ENCODE results near the gene ANO10.

Gene ANO10

GRCh38 chr3:43537225-43537624 is 84.6 kb downstream of the ANO10 start:
- Histone ChIP-seq H3K36me3 (ENCODE audit: control insufficient read depth, insufficient read depth, low read length) (peaks cover 3% of the 10 kb centered on the region), H3K9me3 (ENCODE audit: control insufficient read depth, low read length) (no peaks in the 10 kb centered on the region), H3K27ac (ENCODE audit: low read depth, low read length, severe bottlenecking) (no peak overlapping the region), H3K4me1 (ENCODE audit: control insufficient read depth, insufficient read depth, low read length, poor library complexity, severe bottlenecking) (no peaks in the 10 kb centered on the region), H3K4me3 (ENCODE audit: extremely low read depth, insufficient read depth, low read length, poor library complexity, severe bottlenecking) (no peak overlapping the region)

GRCh38 chr3:43534675-43535074 is 87.1 kb downstream of the ANO10 start:
- no peaks in the 10 kb centered on the region for H3K4me1 ChIP-seq (ENCODE audit: control insufficient read depth, insufficient read depth, low read length, poor library complexity, severe bottlenecking)
- H3K4me3 ChIP-seq (ENCODE audit: extremely low read depth, insufficient read depth, low read length, poor library complexity, severe bottlenecking): no peak overlapping the region
- peaks cover 3% of the 10 kb centered on the region for H3K36me3 ChIP-seq (ENCODE audit: control insufficient read depth, insufficient read depth, low read length)
- WGBS, 2 experiments (ENCODE audit: insufficient coverage in 2 of 2): 100% methylated on average over 1 of the region's 1 CpG
- no peak overlapping the region for H3K27ac ChIP-seq (ENCODE audit: low read depth, low read length, severe bottlenecking)
- H3K9me3 ChIP-seq (ENCODE audit: control insufficient read depth, low read length): no peaks in the 10 kb centered on the region

- H3K36me3 ChIP-seq (ENCODE audit: control insufficient read depth, insufficient read depth, low read length): peaks cover 5% of the 10 kb centered on the region
- H3K4me1 ChIP-seq (ENCODE audit: control insufficient read depth, insufficient read depth, low read length, poor library complexity, severe bottlenecking): no peaks in the 10 kb centered on the region
- H3K27ac ChIP-seq (ENCODE audit: low read depth, low read length, severe bottlenecking): no peak overlapping the region
- 80 to 100% methylated on average over 1 to 2 of the region's 3 CpGs for WGBS, 2 experiments (ENCODE audit: insufficient coverage in 2 of 2)
- H3K9me3 ChIP-seq (ENCODE audit: control insufficient read depth, low read length): no peaks in the 10 kb centered on the region
- H3K4me3 ChIP-seq (ENCODE audit: extremely low read depth, insufficient read depth, low read length, poor library complexity, severe bottlenecking): no peak overlapping the region
Observed at GRCh38 chr3:43533009-43533408, 88.8 kb downstream of the ANO10 start.

- Histone ChIP-seq H3K9me3 (ENCODE audit: control insufficient read depth, low read length) (no peaks in the 10 kb centered on the region), H3K4me1 (ENCODE audit: control insufficient read depth, insufficient read depth, low read length, poor library complexity, severe bottlenecking) (no peaks in the 10 kb centered on the region), H3K4me3 (ENCODE audit: extremely low read depth, insufficient read depth, low read length, poor library complexity, severe bottlenecking) (no peak overlapping the region), H3K36me3 (ENCODE audit: control insufficient read depth, insufficient read depth, low read length) (peaks cover 5% of the 10 kb centered on the region), H3K27ac (ENCODE audit: low read depth, low read length, severe bottlenecking) (no peak overlapping the region)
- 88 to 89% methylated on average over 1 to 2 of the region's 3 CpGs for WGBS, 2 experiments (ENCODE audit: insufficient coverage in 2 of 2)
Observed at GRCh38 chr3:43531835-43532234, 90.0 kb downstream of the ANO10 start.

- no peaks in the 10 kb centered on the region for H3K9me3 ChIP-seq (ENCODE audit: control insufficient read depth, low read length)
- H3K27ac ChIP-seq (ENCODE audit: low read depth, low read length, severe bottlenecking): no peak overlapping the region
- H3K4me3 ChIP-seq (ENCODE audit: extremely low read depth, insufficient read depth, low read length, poor library complexity, severe bottlenecking): no peak overlapping the region
- H3K36me3 ChIP-seq (ENCODE audit: control insufficient read depth, insufficient read depth, low read length): peaks cover 5% of the 10 kb centered on the region
- H3K4me1 ChIP-seq (ENCODE audit: control insufficient read depth, insufficient read depth, low read length, poor library complexity, severe bottlenecking): no peaks in the 10 kb centered on the region
Observed at GRCh38 chr3:43528498-43529099, 93.2 kb downstream of the ANO10 start.

GRCh38 chr3:43526956-43527355 is 94.9 kb downstream of the ANO10 start:
- Histone ChIP-seq H3K36me3 (ENCODE audit: control insufficient read depth, insufficient read depth, low read length) (peaks cover 8% of the 10 kb centered on the region), H3K4me3 (ENCODE audit: extremely low read depth, insufficient read depth, low read length, poor library complexity, severe bottlenecking) (no peak overlapping the region), H3K9me3 (ENCODE audit: control insufficient read depth, low read length) (no peaks in the 10 kb centered on the region), H3K27ac (ENCODE audit: low read depth, low read length, severe bottlenecking) (no peak overlapping the region), H3K4me1 (ENCODE audit: control insufficient read depth, insufficient read depth, low read length, poor library complexity, severe bottlenecking) (no peaks in the 10 kb centered on the region)

- Histone ChIP-seq H3K36me3 (ENCODE audit: control insufficient read depth, insufficient read depth, low read length) (peaks cover 8% of the 10 kb centered on the region), H3K4me1 (ENCODE audit: control insufficient read depth, insufficient read depth, low read length, poor library complexity, severe bottlenecking) (no peaks in the 10 kb centered on the region), H3K4me3 (ENCODE audit: extremely low read depth, insufficient read depth, low read length, poor library complexity, severe bottlenecking) (no peak overlapping the region), H3K9me3 (ENCODE audit: control insufficient read depth, low read length) (no peaks in the 10 kb centered on the region), H3K27ac (ENCODE audit: low read depth, low read length, severe bottlenecking) (no peak overlapping the region)
- WGBS, 2 experiments (ENCODE audit: insufficient coverage in 2 of 2): 87 to 100% methylated on average over 3 of the region's 4 CpGs
Observed at GRCh38 chr3:43525941-43526607, 95.7 kb downstream of the ANO10 start.

GRCh38 chr3:43525386-43525785 is 96.4 kb downstream of the ANO10 start:
- WGBS, 2 experiments (ENCODE audit: insufficient coverage in 2 of 2): 100% methylated on average over 1 of the region's 2 CpGs; no CpG with 5 or more reads in 1 of the 2 experiments

GRCh38 chr3:43523454-43524053 is 98.3 kb downstream of the ANO10 start:
- Histone ChIP-seq H3K4me3 (ENCODE audit: extremely low read depth, insufficient read depth, low read length, poor library complexity, severe bottlenecking) (no peak overlapping the region), H3K36me3 (ENCODE audit: control insufficient read depth, insufficient read depth, low read length) (peaks cover 8% of the 10 kb centered on the region), H3K27ac (ENCODE audit: low read depth, low read length, severe bottlenecking) (no peak overlapping the region), H3K9me3 (ENCODE audit: control insufficient read depth, low read length) (peaks cover 12% of the 10 kb centered on the region), H3K4me1 (ENCODE audit: control insufficient read depth, insufficient read depth, low read length, poor library complexity, severe bottlenecking) (no peaks in the 10 kb centered on the region)
- WGBS, 2 experiments (ENCODE audit: insufficient coverage in 2 of 2): 100% methylated on average over 2 of the region's 3 CpGs

More at GRCh38 chr3:43525386-43525785, 96.4 kb downstream of the ANO10 start:
- no peaks in the 10 kb centered on the region for H3K9me3 ChIP-seq (ENCODE audit: control insufficient read depth, low read length)
- no peak overlapping the region for H3K4me3 ChIP-seq (ENCODE audit: extremely low read depth, insufficient read depth, low read length, poor library complexity, severe bottlenecking)
- no peak overlapping the region for H3K27ac ChIP-seq (ENCODE audit: low read depth, low read length, severe bottlenecking)
- H3K36me3 ChIP-seq (ENCODE audit: control insufficient read depth, insufficient read depth, low read length): peaks cover 8% of the 10 kb centered on the region
- H3K4me1 ChIP-seq (ENCODE audit: control insufficient read depth, insufficient read depth, low read length, poor library complexity, severe bottlenecking): no peaks in the 10 kb centered on the region

GRCh38 chr3:43522727-43523362 is 99.0 kb downstream of the ANO10 start:
- Histone ChIP-seq H3K4me3 (ENCODE audit: extremely low read depth, insufficient read depth, low read length, poor library complexity, severe bottlenecking) (no peak overlapping the region), H3K27ac (ENCODE audit: low read depth, low read length, severe bottlenecking) (no peak overlapping the region), H3K4me1 (ENCODE audit: control insufficient read depth, insufficient read depth, low read length, poor library complexity, severe bottlenecking) (no peaks in the 10 kb centered on the region), H3K9me3 (ENCODE audit: control insufficient read depth, low read length) (peaks cover 12% of the 10 kb centered on the region), H3K36me3 (ENCODE audit: control insufficient read depth, insufficient read depth, low read length) (peaks cover 7% of the 10 kb centered on the region)
- 96 to 100% methylated on average over 2 to 3 of the region's 3 CpGs for WGBS, 2 experiments (ENCODE audit: insufficient coverage in 2 of 2)

GRCh38 chr3:43521941-43522340 is 99.9 kb downstream of the ANO10 start:
- Histone ChIP-seq H3K4me1 (ENCODE audit: control insufficient read depth, insufficient read depth, low read length, poor library complexity, severe bottlenecking) (no peaks in the 10 kb centered on the region), H3K4me3 (ENCODE audit: extremely low read depth, insufficient read depth, low read length, poor library complexity, severe bottlenecking) (no peak overlapping the region), H3K27ac (ENCODE audit: low read depth, low read length, severe bottlenecking) (no peak overlapping the region), H3K9me3 (ENCODE audit: control insufficient read depth, low read length) (peaks cover 12% of the 10 kb centered on the region), H3K36me3 (ENCODE audit: control insufficient read depth, insufficient read depth, low read length) (peaks cover 7% of the 10 kb centered on the region)
- WGBS, 2 experiments (ENCODE audit: insufficient coverage in 2 of 2): no CpG with 5 or more reads among the region's 1 CpG

Measured in mesodermal cell (in vitro differentiated cells).